Measurements from ENCODE around the gene RAB4A.

The RAB4A gene

GRCh38 chr1:229349463-229350385, 78.8 kb downstream of the RAB4A start:
- no peak overlapping the region for H3K4me3 ChIP-seq (ENCODE audit: low read depth, low read length)
- no peak for TF ChIP-seq CTCF (IDR thresholded peaks at IDR 0.05; ENCODE audit: low read depth, low read length, missing control alignments)
- DNase-seq (ENCODE audit: low read depth): no peak

GRCh38 chr1:229352975-229353374, 82.1 kb downstream of the RAB4A start:
- DNase-seq (ENCODE audit: low read depth): no peak
- TF ChIP-seq CTCF (IDR thresholded peaks at IDR 0.05; ENCODE audit: low read depth, low read length, missing control alignments): no peak
- H3K4me3 ChIP-seq (ENCODE audit: low read depth, low read length): no peak overlapping the region

GRCh38 chr1:229354226-229354625, 83.3 kb downstream of the RAB4A start:
- no peak for TF ChIP-seq CTCF (IDR thresholded peaks at IDR 0.05; ENCODE audit: low read depth, low read length, missing control alignments)
- H3K4me3 ChIP-seq (ENCODE audit: low read depth, low read length): no peak overlapping the region
- no peak for DNase-seq (ENCODE audit: low read depth)

Measured in GM12864 (cell line).